HPDE6-E6E7 (cell line): ENCODE measurements around the gene PHLDA1.

Source experiments
- DNase-seq: peaks from one replicate; pipeline ENCODE4 v3.0.0; 2011; ENCODE audit warnings: missing footprints; ENCODE audit errors: extremely low spot score

PHLDA1 gene

GRCh38 chr12:76031414-76032042, at the start of gene PHLDA1:
Gene PHLDA1 (minus strand): TSS chr12:76031776.
- DNase-seq: peak; percentile 86

GRCh38 chr12:76080729-76081415, 49.3 kb upstream of the PHLDA1 start:
- DNase-seq: no peak

- no peak for DNase-seq
Measured at GRCh38 chr12:76080017-76080728, 48.6 kb upstream of the PHLDA1 start.

- DNase-seq: no peak
Measured at GRCh38 chr12:76078748-76079147, 47.2 kb upstream of the PHLDA1 start.

- DNase-seq: no peak
Measured at GRCh38 chr12:76075448-76075847, 43.9 kb upstream of the PHLDA1 start.

- no peak for DNase-seq
Measured at GRCh38 chr12:76074701-76075336, 43.2 kb upstream of the PHLDA1 start.

GRCh38 chr12:76073561-76073960, 42.0 kb upstream of the PHLDA1 start:
- no peak for DNase-seq

GRCh38 chr12:76072568-76072967, 41.0 kb upstream of the PHLDA1 start:
- no peak for DNase-seq

GRCh38 chr12:76069339-76069738, 37.8 kb upstream of the PHLDA1 start:
- DNase-seq: no peak

- DNase-seq: no peak
Measured at GRCh38 chr12:76065917-76066316, 34.3 kb upstream of the PHLDA1 start.

GRCh38 chr12:76064904-76065303, 33.3 kb upstream of the PHLDA1 start:
- DNase-seq: no peak

- no peak for DNase-seq
Measured at GRCh38 chr12:76060111-76060510, 28.5 kb upstream of the PHLDA1 start.

GRCh38 chr12:76057326-76057725, 25.8 kb upstream of the PHLDA1 start:
- no peak for DNase-seq

GRCh38 chr12:76055393-76055792, 23.8 kb upstream of the PHLDA1 start:
- no peak for DNase-seq

- no peak for DNase-seq
Measured at GRCh38 chr12:76049575-76050251, 18.1 kb upstream of the PHLDA1 start.

- no peak for DNase-seq
Measured at GRCh38 chr12:76047742-76048141, 16.2 kb upstream of the PHLDA1 start.

GRCh38 chr12:76047060-76047459, 15.5 kb upstream of the PHLDA1 start:
- DNase-seq: no peak

GRCh38 chr12:76043377-76043776, 11.8 kb upstream of the PHLDA1 start:
- DNase-seq: no peak

GRCh38 chr12:76042147-76042546, 10.6 kb upstream of the PHLDA1 start:
- DNase-seq: no peak

GRCh38 chr12:76041406-76041805, 9.8 kb upstream of the PHLDA1 start:
- DNase-seq: no peak

- DNase-seq: no peak
Measured at GRCh38 chr12:76040461-76040860, 8.9 kb upstream of the PHLDA1 start.

- DNase-seq: no peak
Measured at GRCh38 chr12:76038176-76038575, 6.6 kb upstream of the PHLDA1 start.
